Midbrain (tissue), 1 donor: ENCODE data around the gene GPC6.

ENCODE experiments used
- DNase-seq: peaks from one replicate; lab custom pipeline; 2025; lab: John Stamatoyannopoulos, UW

The GPC6 gene

GRCh38 chr13:94169454-94170144, 943.0 kb downstream of the GPC6 start:
- DNase-seq, result peak; percentile 68

GRCh38 chr13:94170145-94170571, 943.6 kb downstream of the GPC6 start:
- DNase-seq, result peak; percentile 68

- no peak for DNase-seq
Observed at GRCh38 chr13:94172416-94172815, 945.8 kb downstream of the GPC6 start.

- no peak for DNase-seq
Observed at GRCh38 chr13:94173312-94173854, 946.8 kb downstream of the GPC6 start.

- no peak for DNase-seq
Observed at GRCh38 chr13:94174009-94174408, 947.4 kb downstream of the GPC6 start.

- no peak for DNase-seq
Observed at GRCh38 chr13:94175076-94175475, 948.5 kb downstream of the GPC6 start.

GRCh38 chr13:94176561-94176960, 950.0 kb downstream of the GPC6 start:
- DNase-seq, result no peak

GRCh38 chr13:94177041-94177440, 950.4 kb downstream of the GPC6 start:
- DNase-seq, result no peak

- no peak for DNase-seq
Observed at GRCh38 chr13:94178625-94179244, 952.1 kb downstream of the GPC6 start.

- no peak for DNase-seq
Observed at GRCh38 chr13:94181461-94182107, 955.0 kb downstream of the GPC6 start.

GRCh38 chr13:94182185-94182761, 955.7 kb downstream of the GPC6 start:
- DNase-seq, result no peak

- no peak for DNase-seq
Observed at GRCh38 chr13:94186470-94186869, 959.9 kb downstream of the GPC6 start.

GRCh38 chr13:94188201-94188854, 961.7 kb downstream of the GPC6 start:
- DNase-seq, result no peak

GRCh38 chr13:94192431-94192975, 965.9 kb downstream of the GPC6 start:
- no peak for DNase-seq

- no peak for DNase-seq
Observed at GRCh38 chr13:94195715-94196114, 969.1 kb downstream of the GPC6 start.

GRCh38 chr13:94196413-94196812, 969.8 kb downstream of the GPC6 start:
- DNase-seq, result no peak

- no peak for DNase-seq
Observed at GRCh38 chr13:94198681-94199080, 972.1 kb downstream of the GPC6 start.

- DNase-seq, result no peak
Observed at GRCh38 chr13:94199135-94199534, 972.5 kb downstream of the GPC6 start.

- DNase-seq, result no peak
Observed at GRCh38 chr13:94201022-94201421, 974.4 kb downstream of the GPC6 start.

GRCh38 chr13:94204163-94204562, 977.6 kb downstream of the GPC6 start:
- DNase-seq, result no peak

- DNase-seq, result no peak
Observed at GRCh38 chr13:94204946-94205345, 978.3 kb downstream of the GPC6 start.

- DNase-seq, result no peak
Observed at GRCh38 chr13:94205896-94206295, 979.3 kb downstream of the GPC6 start.
